Stimulated activated CD4-positive, alpha-beta T cell treated with anti-CD3 and anti-CD28 coated beads, Interleukin-4, amount 100 ng/mL, for 24 hours (primary cell): ENCODE measurements around the gene SORT1.
"Not testable (repeated sequence)": the region's sequence is repeated elsewhere in the genome, so short reads cannot be mapped to it uniquely, and the experiment has no call there.

Experiments
- DNase-seq: peaks from one replicate; pipeline ENCODE4 v3.0.0-alpha.2; 2020

SORT1 gene

DNA sequence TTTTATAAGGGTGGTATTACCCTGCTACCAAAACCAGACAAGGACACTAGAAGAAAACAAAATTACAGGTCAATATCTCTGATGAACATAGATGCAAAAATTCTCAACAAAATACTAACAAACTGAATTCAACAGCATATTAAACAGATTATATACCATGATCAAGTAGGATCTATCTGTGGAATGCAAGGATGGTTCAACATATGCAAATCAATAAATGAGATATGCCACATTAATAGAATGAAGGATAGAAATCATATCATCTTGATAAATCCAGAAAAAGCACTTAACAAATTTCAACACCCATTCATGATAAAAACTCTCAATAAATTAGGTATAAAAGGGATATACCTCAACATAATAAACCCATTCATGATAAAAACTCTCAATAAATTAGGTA lies 66.6 kb downstream of the SORT1 start:
- no peak for DNase-seq

GRCh38 chr1:109327285-109327684 lies 70.4 kb downstream of the SORT1 start:
- no peak for DNase-seq

- DNase-seq = no peak
These were observed 74.7 kb downstream of the SORT1 start for GRCh38 chr1:109322974-109323373.

GRCh38 chr1:109319114-109319513 lies 78.6 kb downstream of the SORT1 start:
- DNase-seq = no peak

GRCh38 chr1:109316506-109316905 lies 81.2 kb downstream of the SORT1 start:
- DNase-seq = no peak

DNA sequence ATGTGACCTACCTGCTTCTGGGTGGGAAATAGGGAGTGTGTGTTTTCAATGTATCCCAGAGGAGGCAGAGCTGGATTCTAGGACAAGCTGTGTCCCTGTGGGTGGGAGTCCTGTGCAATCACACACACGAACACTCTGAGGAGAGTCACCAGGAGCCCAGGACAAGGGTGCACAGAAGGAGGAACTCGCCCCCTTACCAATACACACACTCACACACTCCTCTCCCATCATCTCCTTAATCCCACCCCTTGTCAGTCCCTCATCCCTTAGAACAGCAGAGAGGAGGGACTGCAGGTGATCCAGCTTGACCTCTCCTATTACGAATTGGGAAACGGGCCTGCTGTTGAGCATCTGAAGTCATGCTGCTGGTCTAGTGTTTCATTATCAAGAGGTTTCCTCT lies 82.4 kb downstream of the SORT1 start:
- DNase-seq = no peak

- no peak for DNase-seq
These were observed 82.9 kb downstream of the SORT1 start for GRCh38 chr1:109314795-109315194.

- no peak for DNase-seq
These were observed 84.5 kb downstream of the SORT1 start for GRCh38 chr1:109312978-109313775.

DNA sequence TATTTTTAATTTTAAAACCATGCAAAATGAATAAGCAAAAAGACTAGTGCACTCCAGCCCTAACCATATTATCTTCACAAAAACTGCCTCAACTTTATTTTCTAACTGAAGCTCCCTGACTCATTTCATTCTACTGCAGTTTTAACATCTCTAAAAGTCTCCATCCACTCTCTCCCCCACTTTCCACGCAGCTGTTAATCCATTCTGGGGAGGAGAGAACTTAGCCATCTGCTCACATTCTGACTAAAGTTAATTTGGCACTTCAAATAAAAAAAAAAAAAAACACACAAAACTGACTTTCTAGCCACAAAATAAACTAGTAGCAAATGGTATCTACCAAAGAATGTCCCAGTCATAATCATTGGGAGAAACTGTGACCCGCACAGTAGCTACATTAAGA lies 85.5 kb downstream of the SORT1 start:
- DNase-seq = no peak

DNA sequence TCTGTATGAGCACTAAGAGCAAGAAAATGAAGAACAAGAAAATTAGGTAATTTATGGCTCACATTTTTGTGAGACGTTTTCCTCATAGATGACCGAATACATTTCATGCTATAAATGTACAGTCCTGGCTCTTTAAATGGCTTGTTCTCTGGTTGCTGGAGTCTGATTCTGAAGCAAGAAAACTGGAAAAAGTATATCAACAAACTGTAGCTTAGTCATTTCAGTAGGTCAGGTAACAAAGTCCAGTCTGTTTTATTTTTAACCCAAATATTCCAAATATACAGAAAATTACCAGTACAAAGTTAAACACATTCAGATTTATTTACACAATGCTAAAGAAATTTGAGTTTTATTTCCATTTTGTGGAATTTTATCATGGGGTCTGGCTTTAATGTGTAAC lies 88.4 kb downstream of the SORT1 start:
- DNase-seq = no peak

DNA sequence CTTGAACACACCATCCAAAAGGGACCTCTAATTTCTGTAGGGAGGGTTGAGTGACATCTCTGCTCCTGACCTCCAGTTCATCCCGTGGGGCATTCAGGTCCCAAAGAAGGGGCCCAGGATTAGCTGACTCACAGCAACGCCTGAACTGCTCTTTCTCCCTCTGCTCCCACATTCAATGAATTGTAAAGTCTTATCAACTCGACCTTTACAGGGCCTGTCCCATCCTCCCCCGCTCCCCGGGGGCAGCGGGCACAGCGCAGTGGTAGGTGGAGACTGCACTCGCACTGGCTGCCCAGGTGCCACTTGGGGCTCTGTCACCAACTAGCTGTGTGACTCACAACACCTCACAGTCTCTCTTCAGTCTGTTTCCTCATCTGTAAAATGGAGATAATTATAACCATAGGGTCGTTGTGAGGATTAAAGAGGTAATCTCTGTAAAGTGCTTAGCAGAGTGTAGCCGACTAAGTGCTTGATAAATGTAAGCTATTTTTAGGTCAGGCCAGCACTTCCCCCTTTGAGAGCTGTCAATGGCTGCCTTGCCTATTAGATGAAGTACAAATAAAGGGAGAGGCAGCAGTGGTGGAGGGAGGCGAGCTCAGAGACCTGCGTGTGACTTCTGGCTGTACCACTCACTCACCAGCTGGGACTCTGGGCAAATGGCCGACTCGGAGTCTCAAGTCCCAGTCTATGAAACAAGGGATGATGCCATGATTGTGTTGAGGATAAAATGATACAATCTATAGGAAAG lies 90.3 kb downstream of the SORT1 start:
- DNase-seq = no peak

DNA sequence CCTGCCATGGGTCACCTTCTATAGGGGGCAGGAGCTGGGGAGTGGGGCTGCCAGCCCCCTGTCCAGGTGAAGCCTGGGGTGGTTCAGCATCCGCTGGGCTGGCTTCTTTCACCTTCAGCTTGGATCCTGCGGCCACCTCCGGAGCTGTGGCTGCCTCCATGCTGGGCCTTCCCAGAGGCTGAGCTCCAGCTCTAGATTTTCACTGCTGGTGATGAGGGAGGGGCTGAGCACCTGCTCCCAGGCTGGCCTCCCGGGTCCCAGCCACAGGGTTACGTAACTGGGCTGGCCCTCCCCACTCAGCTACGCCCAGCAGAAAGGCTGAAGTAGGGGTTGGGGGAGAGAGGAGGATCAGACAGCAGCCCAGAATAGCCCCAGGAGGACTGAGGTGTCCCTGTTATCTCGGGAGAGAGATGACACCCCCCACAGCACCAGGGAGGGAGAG lies 90.9 kb downstream of the SORT1 start, which contains the start of gene MYBPHL:
MYBPHL (minus strand) TSS at position 180 of the 442 bp plus-strand sequence; CDS start at position 160, 20 bp downstream.
- no peak for DNase-seq

- not testable (repeated sequence) for DNase-seq
These were observed 91.7 kb downstream of the SORT1 start for GRCh38 chr1:109305991-109306390.

DNA sequence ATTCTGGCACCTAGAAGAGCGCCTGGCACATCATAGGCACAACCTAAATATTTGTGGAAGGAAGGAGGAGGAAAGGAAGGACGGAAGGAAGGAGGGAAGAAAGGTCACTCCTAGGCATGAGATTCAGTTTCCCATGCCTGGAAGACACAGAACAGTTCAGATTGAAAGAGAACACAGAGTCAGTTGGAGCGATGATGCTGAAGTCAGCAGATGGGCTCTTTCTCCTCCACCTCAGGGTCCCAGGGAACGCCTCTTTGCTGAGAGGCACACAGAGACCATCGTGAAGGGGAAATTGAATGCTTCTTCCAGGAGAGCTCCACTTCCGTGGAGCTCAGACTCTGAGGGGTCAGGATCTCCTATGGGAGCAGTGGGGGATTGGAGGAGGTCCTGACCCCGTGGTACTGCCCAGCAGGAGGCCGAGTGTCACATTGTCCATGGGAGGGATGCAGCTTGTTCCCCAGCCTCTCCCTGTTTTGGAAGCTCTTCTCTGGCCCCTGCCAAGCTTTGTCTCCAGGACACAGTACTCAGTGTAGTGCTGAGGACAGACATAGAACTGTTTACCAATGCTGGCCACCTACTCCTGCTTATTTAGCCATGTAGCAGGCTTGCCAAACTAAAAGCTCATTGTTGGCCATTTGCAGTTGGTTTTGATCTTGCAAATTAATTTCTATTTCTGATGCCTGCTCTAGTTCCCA lies 93.3 kb downstream of the SORT1 start:
- no peak for DNase-seq

- no peak for DNase-seq
These were observed 95.8 kb downstream of the SORT1 start for GRCh38 chr1:109301874-109302273.

- DNase-seq = no peak
These were observed 97.0 kb downstream of the SORT1 start for GRCh38 chr1:109300650-109301151.

DNA sequence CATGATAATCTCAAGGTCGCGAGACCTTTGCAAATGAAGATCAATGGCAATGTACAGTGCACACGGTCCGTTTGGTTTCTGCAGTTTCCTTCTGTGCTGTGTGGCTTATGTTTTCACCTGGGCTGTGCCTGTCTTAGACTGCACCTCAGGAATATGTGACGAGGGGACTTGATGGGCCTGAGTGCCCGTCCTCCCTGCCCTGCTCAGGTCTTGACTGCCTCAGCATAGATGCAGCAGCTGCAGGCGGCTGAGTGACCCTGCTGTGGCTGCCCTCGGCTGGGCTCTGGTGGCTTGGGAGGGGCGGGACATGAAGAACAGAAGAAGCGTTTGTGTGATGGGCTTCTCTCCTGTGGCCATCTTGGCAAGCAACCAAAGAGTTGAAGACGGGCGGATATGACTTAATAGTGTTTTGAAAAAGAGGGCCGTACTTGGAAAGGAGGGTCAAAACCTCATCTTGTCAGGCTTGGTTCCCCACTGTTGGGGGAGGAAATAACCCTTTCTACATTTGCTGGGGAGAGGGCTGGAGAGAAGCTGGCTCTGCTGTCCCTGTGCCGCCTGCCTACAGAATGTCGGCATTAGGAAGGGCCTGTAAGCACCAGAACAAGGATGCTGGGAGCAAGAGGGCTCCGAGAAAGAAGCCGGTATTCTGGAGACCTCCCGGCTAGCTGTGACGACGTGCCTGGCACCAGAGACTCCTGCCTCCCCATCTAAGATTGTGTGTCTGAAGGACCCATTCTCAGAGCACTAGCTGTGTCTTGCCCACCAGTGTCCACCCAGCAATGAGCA lies 98.0 kb downstream of the SORT1 start:
- no peak for DNase-seq

DNA sequence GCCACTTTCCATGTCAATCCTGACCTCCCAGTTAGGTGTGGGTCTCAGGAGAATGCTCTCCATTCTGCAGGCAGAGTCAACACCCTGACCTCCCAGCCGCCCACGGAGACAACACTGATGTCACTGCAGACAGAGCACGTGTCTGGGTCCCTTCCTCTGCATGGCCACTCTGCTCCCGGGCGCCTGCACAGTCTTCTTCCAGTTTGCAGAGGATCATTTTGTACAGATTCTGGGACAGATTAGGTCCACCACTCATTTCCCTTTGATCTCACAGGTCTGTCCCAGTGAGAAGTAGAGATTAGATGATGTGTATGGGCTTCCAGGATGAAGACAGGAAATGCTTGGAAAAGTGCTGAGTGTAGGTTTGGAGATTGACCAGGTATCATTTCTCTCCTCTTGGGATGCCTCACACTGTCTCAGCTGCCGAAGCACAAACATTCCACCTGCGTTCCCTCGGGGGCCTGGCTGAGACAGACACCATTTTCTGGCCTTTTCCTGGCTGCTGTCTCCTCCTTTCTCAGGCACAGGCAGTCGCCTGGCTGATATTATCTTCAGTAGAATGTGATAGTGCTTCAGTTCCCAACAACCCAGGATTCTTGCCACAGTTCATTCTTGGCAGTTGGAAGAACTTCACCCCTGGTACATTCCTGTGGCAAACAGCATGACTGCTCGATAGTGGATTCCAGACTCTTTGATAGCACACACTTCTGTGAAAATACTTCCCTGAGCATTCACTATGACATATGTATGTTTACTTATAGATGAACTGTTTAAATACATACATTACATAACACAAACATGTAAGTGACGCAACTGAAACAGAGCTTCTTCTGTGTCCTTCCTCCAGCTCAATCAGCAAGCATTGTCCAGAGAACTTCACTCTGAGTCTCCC lies 98.8 kb downstream of the SORT1 start:
- DNase-seq = no peak

DNA sequence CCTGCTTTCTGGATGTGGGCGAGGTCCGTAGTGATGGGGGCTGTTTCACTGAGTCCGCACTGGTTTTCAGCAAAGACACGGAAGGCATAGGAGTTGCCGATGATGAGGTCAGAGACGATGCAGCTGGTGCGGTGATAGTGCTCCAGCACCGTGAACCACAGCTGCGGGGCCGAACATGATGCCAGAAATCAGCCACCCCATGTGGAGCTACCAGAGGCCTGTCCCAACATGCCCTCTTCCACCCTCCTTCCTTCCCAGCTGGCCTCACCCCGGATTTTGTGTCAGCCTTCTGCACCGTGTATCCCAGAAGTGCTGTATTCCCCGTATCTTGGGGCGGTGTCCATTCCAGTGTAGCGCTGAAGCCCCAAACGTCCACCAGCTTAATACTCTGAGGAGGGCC lies 100.9 kb downstream of the SORT1 start:
- DNase-seq = no peak

GRCh38 chr1:109295712-109296415 lies 101.9 kb downstream of the SORT1 start:
- no peak for DNase-seq

DNA sequence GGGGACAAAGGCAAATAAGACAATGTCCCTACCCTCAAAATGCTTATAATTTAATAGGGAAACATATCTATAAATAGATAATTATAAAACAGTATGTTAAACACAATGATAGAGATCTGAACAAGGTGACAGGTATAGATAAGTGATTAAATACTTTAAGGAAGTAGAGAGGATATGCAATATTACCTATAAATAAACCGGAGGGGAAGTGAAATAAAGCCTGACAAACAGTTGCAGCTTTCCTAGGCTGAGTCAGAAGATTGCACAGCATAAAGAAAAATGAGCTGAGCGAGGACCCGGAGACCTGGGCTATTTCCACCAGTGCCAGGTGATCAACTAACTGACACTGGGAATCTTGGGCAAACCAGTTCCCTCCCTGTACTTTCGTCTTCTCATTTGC lies 103.2 kb downstream of the SORT1 start:
- no peak for DNase-seq
